HG02588 (cell line): Measurements from ENCODE around the gene HYLS1.
A peak's percentile ranks its signal among the peaks of the same experiment; 100 is the strongest.
"Not testable (repeated sequence)": the region's sequence is repeated elsewhere in the genome, so short reads cannot be mapped to it uniquely, and the experiment has no call there.

Experiments used
- ATAC-seq: cut with Tn5 transposase; IDR thresholded peaks from one replicate; pipeline ENCODE4 v1.9.1; 2021; ENCODE audit warnings: mild to moderate bottlenecking, moderate library complexity; ENCODE audit not compliant: unreplicated experiment

HYLS1 gene

GRCh38 chr11:125902927-125903710 lies 15.7 kb downstream of the HYLS1 start, which contains the start of gene PUS3:
Gene PUS3 (minus strand): TSS chr11:125903206. CDS start chr11:125896284, 6,922 bp downstream.
- ATAC-seq, result peak; percentile 97

- ATAC-seq, result no peak
These were observed 16.5 kb downstream of the HYLS1 start, which contains the start of gene DDX25 for GRCh38 chr11:125903711-125904659. Gene DDX25 (plus strand): TSS chr11:125904508. CDS start chr11:125904518, 10 bp downstream.

- no peak for ATAC-seq
These were observed 17.2 kb downstream of the HYLS1 start for GRCh38 chr11:125904678-125905077.

GRCh38 chr11:125910226-125910849 lies 22.9 kb downstream of the HYLS1 start:
- no peak for ATAC-seq

DNA sequence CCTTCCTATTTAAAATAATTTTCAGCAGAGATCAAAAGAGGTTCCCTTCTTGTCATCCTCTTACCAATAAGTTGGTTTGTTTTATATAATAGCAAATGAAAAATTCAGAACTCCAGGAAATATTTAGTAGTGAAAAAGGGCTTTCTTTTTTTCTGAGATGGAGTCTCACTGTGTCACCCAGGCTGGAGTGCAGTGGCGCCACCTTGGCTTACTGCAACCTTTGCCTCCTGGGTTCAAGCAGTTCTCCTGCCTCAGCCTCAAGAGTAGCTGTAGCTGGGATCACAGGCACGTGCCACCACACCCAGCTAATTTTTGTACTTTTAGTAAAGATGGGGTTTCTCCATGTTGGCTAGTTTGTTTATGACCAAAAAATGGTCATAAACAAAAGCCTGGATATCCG lies 27.1 kb downstream of the HYLS1 start:
- ATAC-seq, result not testable (repeated sequence)

DNA sequence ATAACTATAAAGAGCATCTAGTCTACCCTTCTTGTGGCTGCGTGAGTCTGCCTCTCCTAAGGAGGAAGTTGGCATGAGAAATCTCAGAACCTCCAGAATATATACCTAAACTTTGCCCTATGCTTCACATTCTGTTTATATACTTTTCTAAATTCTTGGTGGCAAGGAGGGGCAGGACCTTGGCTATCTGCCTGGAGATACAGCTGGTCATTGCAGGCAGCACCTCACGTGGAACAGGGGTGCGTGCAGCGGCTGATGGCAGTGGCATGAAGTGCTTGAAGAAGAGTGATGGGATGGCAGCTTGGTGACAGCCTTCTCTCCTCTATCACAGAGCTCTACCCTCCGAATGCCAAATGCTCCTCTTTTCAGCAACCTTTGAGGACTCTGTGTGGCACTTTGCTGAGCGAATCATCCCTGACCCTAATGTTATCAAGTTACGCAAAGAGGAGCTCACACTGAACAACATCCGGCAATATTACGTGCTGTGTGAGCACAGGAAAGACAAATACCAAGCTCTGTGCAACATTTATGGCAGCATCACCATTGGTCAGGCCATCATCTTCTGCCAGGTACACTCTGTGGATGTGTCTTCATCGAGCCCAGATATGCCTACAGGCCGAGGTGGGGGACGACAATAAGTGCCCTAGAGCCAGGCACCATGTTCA lies 29.3 kb downstream of the HYLS1 start:
- no peak for ATAC-seq

GRCh38 chr11:125918140-125918840 lies 30.8 kb downstream of the HYLS1 start:
- no peak for ATAC-seq

- ATAC-seq, result no peak
These were observed 33.6 kb downstream of the HYLS1 start for GRCh38 chr11:125921042-125921441.

GRCh38 chr11:125922156-125922555 lies 34.7 kb downstream of the HYLS1 start:
- ATAC-seq, result no peak

DNA sequence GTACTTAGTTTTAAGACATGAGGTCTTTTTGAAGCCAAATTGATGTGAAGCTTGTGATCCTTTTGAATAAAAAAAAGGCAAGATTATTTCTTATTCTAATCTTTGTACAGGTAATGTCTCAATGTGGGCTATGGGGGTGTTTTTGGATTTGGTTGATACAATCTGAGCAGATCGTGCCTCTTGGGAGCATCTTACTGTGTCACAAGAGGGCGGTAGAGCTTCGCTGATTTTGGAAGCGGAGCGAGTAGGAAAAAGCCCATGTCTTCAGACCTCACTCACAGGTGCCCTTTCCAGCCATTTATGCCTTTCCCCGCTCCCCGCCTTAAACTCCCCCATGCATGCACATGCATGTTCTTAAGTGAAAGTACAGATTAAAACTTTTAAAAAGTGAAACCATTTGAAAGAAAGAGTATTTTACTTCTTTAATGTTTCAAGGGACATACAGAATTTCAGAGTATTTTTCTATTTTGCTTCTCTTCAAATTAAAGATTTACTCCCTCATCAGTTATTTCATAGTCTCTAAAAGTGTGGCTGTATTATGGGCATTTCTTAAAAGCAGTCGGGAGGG lies 35.6 kb downstream of the HYLS1 start:
- peak; percentile 60 for ATAC-seq

GRCh38 chr11:125923633-125924032 lies 36.2 kb downstream of the HYLS1 start:
- ATAC-seq, result no peak

DNA sequence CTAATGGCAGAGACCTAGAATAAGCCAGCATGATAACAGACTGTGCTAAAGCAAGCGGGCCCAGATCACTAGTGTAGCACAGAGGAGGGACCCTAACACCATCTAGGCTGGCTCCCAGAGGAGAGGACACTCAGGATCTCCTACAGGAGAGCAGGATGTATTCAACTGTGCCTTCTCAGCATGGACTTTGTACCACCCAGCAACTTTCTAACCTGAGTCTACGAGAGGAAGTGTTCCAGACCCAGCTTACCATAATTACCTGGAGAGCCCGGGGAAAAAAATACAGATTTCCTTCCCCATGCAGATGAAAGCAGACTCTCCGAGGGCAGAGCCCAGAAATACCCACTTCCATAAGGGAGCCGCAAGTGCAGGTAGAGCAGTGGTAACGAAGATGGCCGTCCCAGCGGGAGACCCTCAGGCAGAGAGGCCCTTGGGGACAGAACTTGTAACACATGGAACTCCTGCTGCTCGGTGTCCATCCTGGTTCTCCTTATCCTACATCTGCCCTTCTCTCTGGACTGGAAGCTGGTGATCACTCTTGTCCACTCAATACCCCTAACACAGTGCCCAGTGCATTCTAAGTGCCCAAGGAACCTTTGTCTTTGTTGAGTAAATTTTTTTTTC lies 37.0 kb downstream of the HYLS1 start:
- no peak for ATAC-seq

GRCh38 chr11:125925247-125925740 lies 37.8 kb downstream of the HYLS1 start:
- ATAC-seq, result no peak

- ATAC-seq, result no peak
These were observed 38.3 kb downstream of the HYLS1 start for GRCh38 chr11:125925804-125926203.

GRCh38 chr11:125926682-125927081 lies 39.2 kb downstream of the HYLS1 start:
- ATAC-seq, result no peak

DNA sequence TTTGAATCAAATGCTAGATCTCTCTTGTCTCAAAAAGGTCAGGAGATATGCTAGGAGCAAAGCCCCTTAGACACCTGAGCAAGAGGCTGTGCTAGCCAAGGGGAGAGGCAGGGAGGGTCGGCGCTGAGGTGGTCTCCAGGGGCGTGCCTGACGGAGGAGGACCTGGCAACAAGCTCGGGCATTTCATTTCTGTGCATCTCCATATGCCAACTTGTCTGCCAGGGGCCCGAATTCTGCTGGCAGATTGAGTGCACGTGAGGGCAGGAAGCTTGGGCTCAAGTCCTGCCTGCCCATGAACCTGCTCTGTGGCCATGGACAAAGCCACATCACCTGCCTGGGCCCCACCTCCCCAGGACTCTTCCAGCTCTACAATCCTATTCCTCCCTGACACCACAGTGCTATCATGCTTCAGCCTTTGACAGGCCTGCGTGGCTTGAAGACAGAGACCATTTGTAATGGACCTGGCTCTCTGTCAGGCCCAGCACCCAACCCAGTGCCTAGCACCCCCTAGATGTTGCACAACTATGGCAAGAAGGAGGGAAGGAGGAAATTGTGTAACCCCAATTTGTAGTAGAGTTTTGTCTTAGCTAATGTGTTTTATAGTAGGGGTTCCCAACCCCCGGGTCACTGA lies 42.1 kb downstream of the HYLS1 start:
- ATAC-seq, result no peak

DNA sequence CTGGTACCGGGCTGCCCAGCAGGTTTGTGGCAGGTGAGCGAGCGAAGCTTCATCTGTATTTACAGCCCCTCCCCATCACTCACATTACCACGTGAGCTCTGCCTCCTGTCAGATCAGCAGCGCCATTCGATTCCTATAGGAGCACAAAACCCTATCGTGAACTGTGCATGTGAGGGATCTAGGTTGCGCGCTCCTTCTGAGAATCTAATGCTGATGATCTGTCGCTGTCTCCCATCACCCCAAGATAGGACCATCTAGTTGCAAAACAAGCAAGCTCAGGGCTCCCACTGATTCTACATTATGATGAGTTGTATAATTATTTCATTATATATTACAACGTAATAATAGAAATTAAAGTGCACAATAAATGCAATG lies 42.6 kb downstream of the HYLS1 start:
- no peak for ATAC-seq

DNA sequence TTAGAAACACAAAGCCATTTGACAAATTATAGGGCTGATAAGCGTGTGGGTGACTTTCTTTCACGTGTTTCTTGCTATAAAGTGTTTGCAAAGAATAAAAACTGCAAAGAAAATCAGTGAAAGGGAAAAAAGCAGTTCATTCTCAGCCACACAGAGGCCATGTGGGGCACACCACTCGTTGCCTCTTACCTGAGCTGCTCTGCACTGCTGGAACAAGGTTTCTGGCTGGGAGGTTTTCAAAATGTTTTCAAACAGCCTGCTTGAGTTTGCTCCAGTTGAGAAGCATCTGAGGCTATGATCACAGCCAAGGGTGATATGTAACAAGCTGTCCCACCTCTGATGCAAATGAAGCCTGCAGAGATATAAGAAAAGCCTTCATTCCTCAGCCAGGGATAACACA lies 43.6 kb downstream of the HYLS1 start:
- ATAC-seq, result no peak

DNA sequence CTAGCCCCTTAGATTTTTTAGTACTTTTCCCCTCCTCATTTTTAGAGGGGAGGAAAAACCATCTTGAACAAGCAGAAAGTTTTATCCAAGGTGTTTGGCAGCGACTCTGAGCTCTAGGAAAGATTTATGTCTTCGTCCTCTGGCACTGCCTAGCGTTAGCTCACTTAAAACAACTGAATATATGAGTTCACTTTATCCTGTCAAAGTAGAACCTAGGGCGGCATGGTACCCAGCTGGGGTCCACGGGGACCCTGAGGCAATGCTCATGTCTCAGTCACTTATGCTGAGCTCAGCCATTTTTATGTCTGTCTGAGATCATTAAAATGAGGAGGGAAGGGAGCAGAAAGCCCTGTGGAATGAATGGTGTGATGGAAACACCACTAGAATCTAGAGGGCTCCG lies 44.2 kb downstream of the HYLS1 start:
- ATAC-seq, result no peak
